Transverse colon (tissue), 4 donors: ENCODE data around the gene SPPL2C. TPM values are rescaled to one million over a fixed set of nuclear protein-coding genes. Genes with fewer than 3 reads are reported as not detected.

ENCODE experiments used
- DNase-seq: peaks from one replicate; pipeline ENCODE4 v3.0.0-alpha.2; 2019
- H3K27ac ChIP-seq, 4 donors: fragments of 200-600 bp; sonication (generic); 2 replicates each; pipeline ENCODE4 v1.5.1; 2016 to 2018; ENCODE audit warnings: inconsistent platforms in 4 of 4
- H3K27me3 ChIP-seq: fragments of 200-600 bp; sonication (generic); 2 replicates; pipeline ENCODE4 v1.5.1; 2017; ENCODE audit warnings: inconsistent platforms
- H3K36me3 ChIP-seq, 4 donors: fragments of 200-600 bp; sonication (generic); 2 replicates each; pipeline ENCODE4 v1.5.1; 2017 to 2019; ENCODE audit warnings: inconsistent platforms in 4 of 4
- H3K4me1 ChIP-seq, 4 donors: fragments of 200-600 bp; sonication (generic); 2 replicates each; pipeline ENCODE4 v1.5.1; 2017 to 2020; ENCODE audit warnings: inconsistent platforms in 4 of 4
- H3K4me3 ChIP-seq, 4 donors: fragments of 200-600 bp; sonication (generic); 1 replicate in 1 of 4; 2 replicates in 3 of 4; pipeline versions ENCODE4 v1.5.1 to v1.6.1; 2017 to 2019; ENCODE audit warnings: inconsistent platforms in 4 of 4
- H3K9me3 ChIP-seq, 2 donors: fragments of 200-600 bp; sonication (generic); 2 replicates each; pipeline ENCODE4 v1.5.1; 2017 to 2019; ENCODE audit warnings: inconsistent platforms in 2 of 2
- CTCF ChIP-seq, 5 experiments: fragments of 200-600 bp in 3 of 5; fragments of 450-650 bp in 2 of 5; sonication (generic) in 3 of 5; IDR thresholded peaks; 1 replicate in 2 of 5; 2 replicates in 3 of 5; pipeline ENCODE4 v1.5.1; 2016 to 2017; ENCODE audit warnings: antibody characterized with exemption in 5 of 5, inconsistent platforms in 3 of 5, mild to moderate bottlenecking in 2 of 5, moderate library complexity in 1 of 5
- EP300 ChIP-seq: sonication (generic); formaldehyde crosslinking; IDR thresholded peaks from one replicate; pipeline ENCODE4 v1.6.1; 2017; ENCODE audit warnings: antibody characterized with exemption, low read depth
- POLR2A ChIP-seq: fragments of 450-650 bp; IDR thresholded peaks from one replicate; pipeline ENCODE4 v1.6.1; 2016; ENCODE audit warnings: antibody characterized with exemption, mild to moderate bottlenecking, moderate library complexity
- POLR2AphosphoS5 ChIP-seq, 3 donors: sonication (generic); formaldehyde crosslinking; IDR thresholded peaks; one replicate each; pipeline ENCODE4 v1.6.1; 2016; ENCODE audit warnings: antibody characterized with exemption in 3 of 3
- WGBS, 2 donors: methylation state at CpG; one replicate each; pipeline ENCODE4 v1.1.5; 2018; ENCODE audit warnings: low coverage in 1 of 2; 5-methylcytosine and 5-hydroxymethylcytosine counted together
- in situ Hi-C, 4 donors: fragments of 200-750 bp; cut with MboI; loops; one replicate each; pipeline versions ENCODE4 v1.15.0 to v1.15.1; 2017; ENCODE audit warnings: low sequenced_read_pairs in 3 of 4, low pct_ligation_motif_present in 1 of 4, low pct_unique_long_range_greater_than_20kb in 1 of 4
- intact Hi-C: fragments of 100-400 bp; cut with DNase I; formaldehyde crosslinking; loops from one replicate; pipeline ENCODE4 v1.15.1; 2023; ENCODE audit warnings: low total_unique reads
- total RNA-seq, 4 donors: library from RNA; depleted of rRNA; stranded (reverse); fragments of >200 nt; gene quantifications; one replicate each; pipeline ENCODE4 v1.1.0, GENCODE V29; 2016

The SPPL2C gene
- total RNA-seq, 4 donors from 2014 or later, result not detected

- Histone ChIP-seq H3K27ac (no peak overlapping the region), H3K27me3 (peaks cover 13% of the 10 kb centered on the region), H3K4me3 (no peak overlapping the region), H3K4me1 (no peaks in the 10 kb centered on the region), H3K36me3 (no peaks in the 10 kb centered on the region), H3K9me3 (no peaks in the 10 kb centered on the region)
- in situ Hi-C loops (no loop called here), intact Hi-C loops (no loop called here)
- TF ChIP-seq CTCF (IDR thresholded peaks at IDR 0.05) (no peak), EP300 (no peak), POLR2A (no peak), POLR2AphosphoS5 (IDR thresholded peaks at IDR 0.05) (no peak)
- no peak for DNase-seq
- 66% methylated on average over 6 of the region's 6 CpGs; no CpG with 5 or more reads in 1 of the 2 donors for WGBS, 2 donors
These were observed 26.6 kb upstream of the SPPL2C start for GRCh38 chr17:45818041-45818440.

GRCh38 chr17:45818699-45819098 is 26.0 kb upstream of the SPPL2C start:
- H3K4me1 ChIP-seq, result no peaks in the 10 kb centered on the region
- no peak for DNase-seq
- WGBS, 2 donors, result 78% methylated on average over 4 of the region's 4 CpGs; no CpG with 5 or more reads in 1 of the 2 donors

GRCh38 chr17:45819632-45820031 is 25.0 kb upstream of the SPPL2C start:
- intact Hi-C loops (no loop called here), in situ Hi-C loops (loop anchor here in 1 of 4 donors (10.0 kb wide), 1 partner anchor 185 kb away; no protein-coding TSS in a partner anchor)
- no peak for DNase-seq
- Histone ChIP-seq H3K4me1 (no peaks in the 10 kb centered on the region), H3K27ac (no peak overlapping the region), H3K27me3 (peaks cover 8% of the 10 kb centered on the region), H3K36me3 (no peaks in the 10 kb centered on the region), H3K9me3 (no peaks in the 10 kb centered on the region), H3K4me3 (no peak overlapping the region)
- WGBS, 2 donors, result 76% methylated on average over 6 of the region's 6 CpGs; no CpG with 5 or more reads in 1 of the 2 donors
- TF ChIP-seq POLR2AphosphoS5 (IDR thresholded peaks at IDR 0.05), result no peak
- TF ChIP-seq EP300, result no peak
- TF ChIP-seq POLR2A, result no peak
- TF ChIP-seq CTCF (IDR thresholded peaks at IDR 0.05), result no peak

More at GRCh38 chr17:45818699-45819098, 26.0 kb upstream of the SPPL2C start:
- intact Hi-C loops (no loop called here), in situ Hi-C loops (no loop called here)
- H3K27ac ChIP-seq, result no peak overlapping the region
- H3K36me3 ChIP-seq, result no peaks in the 10 kb centered on the region
- TF ChIP-seq EP300 (no peak), POLR2A (no peak), CTCF (IDR thresholded peaks at IDR 0.05) (no peak), POLR2AphosphoS5 (IDR thresholded peaks at IDR 0.05) (no peak)
- H3K4me3 ChIP-seq, result no peak overlapping the region
- peaks cover 6% of the 10 kb centered on the region for H3K27me3 ChIP-seq
- H3K9me3 ChIP-seq, result no peaks in the 10 kb centered on the region

- no peak for DNase-seq
- TF ChIP-seq CTCF (IDR thresholded peaks at IDR 0.05) (no peak), POLR2A (no peak), EP300 (no peak), POLR2AphosphoS5 (IDR thresholded peaks at IDR 0.05) (no peak)
- intact Hi-C loops, result no loop called here
- 48% methylated on average over 6 of the region's 6 CpGs; no CpG with 5 or more reads in 1 of the 2 donors for WGBS, 2 donors
- Histone ChIP-seq H3K27ac (no peak overlapping the region), H3K4me3 (no peak overlapping the region), H3K9me3 (no peaks in the 10 kb centered on the region), H3K4me1 (no peaks in the 10 kb centered on the region), H3K27me3 (peaks cover 8% of the 10 kb centered on the region), H3K36me3 (no peaks in the 10 kb centered on the region)
- in situ Hi-C loops, result loop anchor here in 1 of 4 donors (10.0 kb wide), 1 partner anchor 185 kb away; no protein-coding TSS in a partner anchor
These were observed 24.5 kb upstream of the SPPL2C start for GRCh38 chr17:45820052-45820780.
